SK-N-SH (cell line): Measurements from ENCODE around the gene SNX8. TPM values are rescaled to one million over a fixed set of nuclear protein-coding genes. Genes with fewer than 3 reads are reported as not detected.

Experiments
- CTCF ChIA-PET: fragments of 300-600, 350-600 bp; formaldehyde crosslinking; extraction: SDS; loops from one replicate; lab custom pipeline; 2021; lab: Yijun Ruan, JAX
- POLR2A ChIA-PET: fragments of 350-600 bp; sonication (Branson Sonifier 250); formaldehyde crosslinking; extraction: SDS; loops from one replicate; lab custom pipeline; 2020; ENCODE audit warnings: antibody characterized with exemption, inconsistent platforms; lab: Yijun Ruan, JAX
- DNase-seq: peaks from one replicate; pipeline ENCODE4 v3.0.0; 2012
- H2AFZ ChIP-seq: fragments of 200-600 bp; sonication (generic); 2 replicates; pipeline ENCODE4 v1.8.1; 2016; ENCODE audit warnings: antibody characterized with exemption, mild to moderate bottlenecking, low read depth
- H3F3A ChIP-seq: fragments of 200-600 bp; sonication (generic); replicated peaks from 2 replicates; pipeline ENCODE3; 2016; ENCODE audit warnings: antibody characterized with exemption, mild to moderate bottlenecking; ENCODE audit not compliant: insufficient read depth
- H3K27ac ChIP-seq, 2 experiments: fragments of 200-500 bp in 1 of 2; fragments of 200-600 bp in 1 of 2; sonication (Bioruptor generic) in 1 of 2; sonication (generic), shearing (Covaris generic) in 1 of 2; 2 replicates each; pipeline versions ENCODE4 v1.5.1 to v1.6.1; 2014 to 2016; ENCODE audit warnings: low read depth in 2 of 2, inconsistent platforms in 1 of 2, low read length in 1 of 2, mild to moderate bottlenecking in 1 of 2, mixed read lengths in 1 of 2
- H3K27me3 ChIP-seq: fragments of 200-600 bp; sonication (generic), shearing (Covaris generic); 2 replicates; pipeline ENCODE4 v1.6.1; 2016; ENCODE audit warnings: mixed run types; ENCODE audit not compliant: insufficient read depth
- H3K36me3 ChIP-seq, 2 experiments: fragments of 200-500 bp in 1 of 2; fragments of 200-600 bp in 1 of 2; sonication (Bioruptor generic) in 1 of 2; sonication (generic) in 1 of 2; replicated peaks in 1 of 2; 2 replicates each; pipeline versions ENCODE3 to v1.5.1; 2014 to 2016; ENCODE audit warnings: low read length in 1 of 2, mild to moderate bottlenecking in 1 of 2; ENCODE audit not compliant: insufficient read depth in 2 of 2, control insufficient read depth in 1 of 2
- H3K4me1 ChIP-seq, 2 experiments: fragments of 200-500 bp in 1 of 2; fragments of 200-600 bp in 1 of 2; sonication (Bioruptor generic) in 1 of 2; sonication (generic), shearing (Covaris generic) in 1 of 2; 2 replicates each; pipeline versions ENCODE4 v1.5.1 to v1.6.1; 2014 to 2016; ENCODE audit warnings: low read depth in 1 of 2, low read length in 1 of 2, mixed run types in 1 of 2; ENCODE audit not compliant: insufficient read depth in 2 of 2, control insufficient read depth in 1 of 2
- H3K4me2 ChIP-seq: fragments of 200-600 bp; sonication (generic), shearing (Covaris generic); 2 replicates; pipeline ENCODE4 v1.6.1; 2017; ENCODE audit warnings: mixed run types
- H3K4me3 ChIP-seq, 2 experiments: fragments of 200-500 bp in 1 of 2; fragments of 200-600 bp in 1 of 2; sonication (Bioruptor generic) in 1 of 2; sonication (generic), shearing (Covaris generic) in 1 of 2; 2 replicates each; pipeline versions ENCODE4 v1.5.1 to v1.8.1; 2014 to 2016; ENCODE audit warnings: low read depth in 2 of 2, inconsistent platforms in 1 of 2, low read length in 1 of 2, mild to moderate bottlenecking in 1 of 2, mixed read lengths in 1 of 2, moderate library complexity in 1 of 2
- H3K79me2 ChIP-seq: fragments of 200-600 bp; sonication (generic); 2 replicates; pipeline ENCODE4 v1.8.1; 2017; ENCODE audit warnings: mild to moderate bottlenecking; ENCODE audit not compliant: insufficient read depth
- H3K9ac ChIP-seq: fragments of 200-600 bp; sonication (generic); 2 replicates; pipeline ENCODE4 v1.6.1; 2017; ENCODE audit warnings: mixed run types
- H3K9me2 ChIP-seq: fragments of 200-600 bp; sonication (generic); 2 replicates; pipeline ENCODE4 v1.6.1; 2017; ENCODE audit warnings: mixed run types
- H3K9me3 ChIP-seq: fragments of 200-600 bp; sonication (generic); 2 replicates; pipeline ENCODE4 v1.6.1; 2017; ENCODE audit warnings: mixed run types, mild to moderate bottlenecking, moderate library complexity
- H4K20me1 ChIP-seq: fragments of 200-600 bp; sonication (generic); 2 replicates; pipeline ENCODE4 v1.6.1; 2017; ENCODE audit warnings: mild to moderate bottlenecking, mixed run types; ENCODE audit not compliant: insufficient read depth
- FOSL2 ChIP-seq: IDR thresholded peaks from 2 replicates; pipeline ENCODE4 v1.4.0; 2012; ENCODE audit warnings: low read depth, mild to moderate bottlenecking, moderate library complexity, borderline replicate concordance
- GATA2 ChIP-seq: sonication (generic); formaldehyde crosslinking; IDR thresholded peaks from 2 replicates; pipeline ENCODE4 v1.5.0; 2020; ENCODE audit warnings: mild to moderate bottlenecking, missing genetic modification reagents
- JUND ChIP-seq: IDR thresholded peaks from 2 replicates; pipeline ENCODE4 v1.4.0; 2012
- MAX ChIP-seq: IDR thresholded peaks from 2 replicates; pipeline ENCODE4 v1.4.0; 2012; ENCODE audit warnings: low read depth
- MEF2A ChIP-seq: IDR thresholded peaks from 2 replicates; pipeline ENCODE4 v1.4.0; 2012; ENCODE audit warnings: low read depth, borderline replicate concordance
- TAF1 ChIP-seq: IDR thresholded peaks from 2 replicates; pipeline ENCODE4 v1.6.1; 2012; ENCODE audit warnings: low read depth, mild to moderate bottlenecking, low read length, moderate library complexity, borderline replicate concordance
- USF2 ChIP-seq: fragments of 150-350 bp; IDR thresholded peaks from 2 replicates; pipeline ENCODE4 v1.6.1; 2017; ENCODE audit warnings: antibody characterized with exemption, low read length, low read depth, borderline replicate concordance
- WGBS: methylation state at CpG from one replicate; pipeline ENCODE4 v1.1.6; 2017; ENCODE audit warnings: low lambda C conversion rate; 5-methylcytosine and 5-hydroxymethylcytosine counted together
- polyA plus RNA-seq, 3 experiments: library from polyadenylated mRNA; depleted of rRNA; stranded (reverse); fragments of >200 nt; gene quantifications; 2 replicates each; pipeline ENCODE4 v1.2.3, GENCODE V29; 2012
- TF ChIP-seq, protein P1 (sequence below): IDR thresholded peaks from 2 replicates; pipeline ENCODE4 v1.6.1; 2012; ENCODE audit warnings: mild to moderate bottlenecking, low read depth, low read length, moderate library complexity

Gene SNX8
- polyA plus RNA-seq, 1 of the 3 experiments (the other 2 are of a cell fraction), result 20.6 TPM

DNA sequence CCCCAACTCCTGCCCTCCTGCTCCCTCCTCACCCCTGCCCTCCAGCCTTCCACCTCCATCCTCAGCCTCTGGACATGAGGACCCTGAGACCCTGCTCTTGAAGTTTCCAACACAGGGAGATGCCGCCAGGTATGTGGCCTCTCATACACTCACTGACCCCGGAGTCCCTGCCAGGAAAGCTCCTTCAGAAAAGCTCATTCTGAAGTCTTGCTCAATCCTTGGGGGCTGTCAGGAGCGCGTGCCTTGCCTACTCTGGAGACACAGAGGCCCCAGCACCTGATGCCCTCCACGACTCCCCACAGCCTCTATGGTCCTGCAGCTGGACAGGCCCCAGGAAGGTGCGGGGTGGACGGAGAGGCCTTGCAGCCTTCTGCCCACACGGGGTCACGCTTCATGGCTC, 61.2 kb downstream of the SNX8 start (continued):
- TF ChIP-seq USF2 (no peak), TAF1 (no peak)
- TF ChIP-seq, all 33 proteins: peak for 0

DNA sequence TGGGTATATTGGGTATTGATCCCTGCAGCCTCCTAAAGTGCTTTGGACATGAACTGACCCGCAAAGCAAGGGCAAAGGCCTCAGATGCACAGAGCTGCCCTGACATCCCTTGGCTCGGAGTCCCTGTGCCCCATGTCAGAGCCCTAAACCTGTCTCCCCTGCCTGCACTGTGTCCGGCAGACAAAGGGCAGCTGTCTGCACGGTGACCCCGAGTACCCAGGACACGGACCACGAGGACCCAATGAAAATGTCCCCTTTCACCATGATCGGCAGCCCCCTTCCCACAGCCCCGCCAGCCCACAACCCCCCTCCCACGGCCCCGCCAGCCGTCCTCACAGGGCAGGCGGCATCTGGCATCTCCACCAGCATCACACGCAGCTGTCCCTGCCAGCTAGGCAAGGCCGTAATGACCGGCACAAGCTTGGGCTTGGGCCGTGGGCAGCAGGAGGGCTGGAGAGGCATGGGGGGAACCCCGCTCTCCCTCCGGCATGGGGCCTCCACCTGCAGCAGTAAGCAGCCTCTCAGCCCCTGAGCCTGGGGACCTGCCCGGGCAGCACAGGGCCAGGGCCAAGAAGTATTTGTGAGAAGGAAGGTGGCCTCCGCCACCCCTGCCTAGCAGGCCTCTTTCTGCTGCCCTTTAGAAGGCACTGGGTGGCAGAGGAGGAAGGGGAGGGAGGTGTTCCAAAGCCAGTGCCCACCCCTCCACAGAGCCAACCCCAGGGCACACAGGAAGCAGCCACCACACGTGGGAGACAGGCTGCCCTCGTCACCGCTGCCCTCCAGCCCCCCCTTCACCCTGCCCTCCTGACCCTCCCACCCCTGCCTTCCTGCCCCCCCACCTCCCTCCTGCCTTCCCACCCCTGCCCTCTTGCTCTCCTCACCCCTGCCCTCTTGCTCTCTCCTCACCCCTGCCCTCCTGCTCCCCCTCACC, 62.1 kb downstream of the SNX8 start:
- peaks cover 32% of the 10 kb centered on the region for H3F3A ChIP-seq
- H3K36me3 ChIP-seq, result peaks cover 0 to 17% of the 10 kb centered on the region in 2 experiments
- H4K20me1 ChIP-seq, result no peaks in the 10 kb centered on the region
- no peaks in the 10 kb centered on the region for H3K9me2 ChIP-seq
- DNase-seq, result peak; percentile 74
- peak overlapping the region in 1 of 2 experiments; percentile 43; a peak in 1 of 4 replicates for H3K27ac ChIP-seq
- no peaks in the 10 kb centered on the region for H3K9me3 ChIP-seq
- ChIA-PET POLR2A (no interaction called here), CTCF (interaction anchor here (1.1 to 2.9 kb wide), 3 partner anchors 10 to 96 kb away, joined by 5 to 16 read pairs (median 14); partner anchors contain the start of genes MRM2 and NUDT1)
- TF ChIP-seq MAX (no peak), MEF2A (no peak), GATA2 (CRISPR knock-in tag) (no peak), JUND (no peak), FOSL2 (no peak)
- TF ChIP-seq, protein P1, sequence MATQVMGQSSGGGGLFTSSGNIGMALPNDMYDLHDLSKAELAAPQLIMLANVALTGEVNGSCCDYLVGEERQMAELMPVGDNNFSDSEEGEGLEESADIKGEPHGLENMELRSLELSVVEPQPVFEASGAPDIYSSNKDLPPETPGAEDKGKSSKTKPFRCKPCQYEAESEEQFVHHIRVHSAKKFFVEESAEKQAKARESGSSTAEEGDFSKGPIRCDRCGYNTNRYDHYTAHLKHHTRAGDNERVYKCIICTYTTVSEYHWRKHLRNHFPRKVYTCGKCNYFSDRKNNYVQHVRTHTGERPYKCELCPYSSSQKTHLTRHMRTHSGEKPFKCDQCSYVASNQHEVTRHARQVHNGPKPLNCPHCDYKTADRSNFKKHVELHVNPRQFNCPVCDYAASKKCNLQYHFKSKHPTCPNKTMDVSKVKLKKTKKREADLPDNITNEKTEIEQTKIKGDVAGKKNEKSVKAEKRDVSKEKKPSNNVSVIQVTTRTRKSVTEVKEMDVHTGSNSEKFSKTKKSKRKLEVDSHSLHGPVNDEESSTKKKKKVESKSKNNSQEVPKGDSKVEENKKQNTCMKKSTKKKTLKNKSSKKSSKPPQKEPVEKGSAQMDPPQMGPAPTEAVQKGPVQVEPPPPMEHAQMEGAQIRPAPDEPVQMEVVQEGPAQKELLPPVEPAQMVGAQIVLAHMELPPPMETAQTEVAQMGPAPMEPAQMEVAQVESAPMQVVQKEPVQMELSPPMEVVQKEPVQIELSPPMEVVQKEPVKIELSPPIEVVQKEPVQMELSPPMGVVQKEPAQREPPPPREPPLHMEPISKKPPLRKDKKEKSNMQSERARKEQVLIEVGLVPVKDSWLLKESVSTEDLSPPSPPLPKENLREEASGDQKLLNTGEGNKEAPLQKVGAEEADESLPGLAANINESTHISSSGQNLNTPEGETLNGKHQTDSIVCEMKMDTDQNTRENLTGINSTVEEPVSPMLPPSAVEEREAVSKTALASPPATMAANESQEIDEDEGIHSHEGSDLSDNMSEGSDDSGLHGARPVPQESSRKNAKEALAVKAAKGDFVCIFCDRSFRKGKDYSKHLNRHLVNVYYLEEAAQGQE, result no peak
- no peak overlapping the region for H3K9ac ChIP-seq
- no peak overlapping the region for H3K4me3 ChIP-seq
- no peaks in the 10 kb centered on the region; the same call in 1 of the 2 replicates for H3K79me2 ChIP-seq
- H3K4me1 ChIP-seq, result peaks cover 5 to 16% of the 10 kb centered on the region in 2 experiments; a peak in 3 of 4 replicates
- no peaks in the 10 kb centered on the region for H3K27me3 ChIP-seq
- H3K4me2 ChIP-seq, result no peak overlapping the region
- WGBS, result 92% methylated on average over 16 of the region's 24 CpGs
- H2AFZ ChIP-seq, result no peak overlapping the region
